Measurements from ENCODE around the gene WDR36.

WDR36 gene

DNA sequence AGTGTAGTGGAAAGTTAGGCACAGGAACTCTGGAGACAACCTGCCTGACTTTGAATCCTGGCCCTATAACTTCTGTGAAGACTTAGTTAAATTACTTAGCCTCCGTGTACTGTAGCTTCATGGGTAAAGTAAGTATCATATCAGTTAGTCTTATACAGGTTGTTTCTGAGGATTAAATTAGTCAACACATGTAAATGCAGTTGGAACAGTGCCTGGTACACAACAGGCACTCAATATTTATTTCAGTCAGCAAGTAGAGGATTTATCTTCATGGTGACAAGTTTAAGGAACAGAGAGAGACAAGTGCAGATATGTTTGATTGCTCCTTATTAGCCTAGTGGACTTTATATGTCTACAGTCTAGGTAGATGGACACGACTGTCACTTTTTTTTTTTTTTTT is 17.9 kb upstream of the WDR36 start:
- DNase-seq (ENCODE audit: low read depth) = no peak

DNA sequence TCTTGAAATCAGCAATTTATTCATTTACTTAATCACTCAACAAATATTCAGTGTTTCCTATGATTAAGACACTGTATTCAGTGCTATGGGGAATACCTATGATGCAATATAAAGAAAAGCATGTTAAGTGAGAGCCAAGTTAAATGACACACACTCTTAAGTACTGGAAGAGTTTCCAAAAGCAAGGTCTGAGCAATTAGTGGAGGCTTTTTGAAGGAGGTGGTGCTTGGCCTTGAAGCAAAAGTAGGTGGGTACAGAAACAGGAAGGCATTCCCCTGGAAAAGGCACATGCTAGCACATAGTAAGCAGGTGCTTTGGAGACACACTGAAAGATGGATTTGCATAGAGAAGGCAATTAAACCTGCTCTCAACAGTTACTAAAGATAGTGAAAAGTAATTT is 16.6 kb upstream of the WDR36 start:
- TF ChIP-seq, protein P1, sequence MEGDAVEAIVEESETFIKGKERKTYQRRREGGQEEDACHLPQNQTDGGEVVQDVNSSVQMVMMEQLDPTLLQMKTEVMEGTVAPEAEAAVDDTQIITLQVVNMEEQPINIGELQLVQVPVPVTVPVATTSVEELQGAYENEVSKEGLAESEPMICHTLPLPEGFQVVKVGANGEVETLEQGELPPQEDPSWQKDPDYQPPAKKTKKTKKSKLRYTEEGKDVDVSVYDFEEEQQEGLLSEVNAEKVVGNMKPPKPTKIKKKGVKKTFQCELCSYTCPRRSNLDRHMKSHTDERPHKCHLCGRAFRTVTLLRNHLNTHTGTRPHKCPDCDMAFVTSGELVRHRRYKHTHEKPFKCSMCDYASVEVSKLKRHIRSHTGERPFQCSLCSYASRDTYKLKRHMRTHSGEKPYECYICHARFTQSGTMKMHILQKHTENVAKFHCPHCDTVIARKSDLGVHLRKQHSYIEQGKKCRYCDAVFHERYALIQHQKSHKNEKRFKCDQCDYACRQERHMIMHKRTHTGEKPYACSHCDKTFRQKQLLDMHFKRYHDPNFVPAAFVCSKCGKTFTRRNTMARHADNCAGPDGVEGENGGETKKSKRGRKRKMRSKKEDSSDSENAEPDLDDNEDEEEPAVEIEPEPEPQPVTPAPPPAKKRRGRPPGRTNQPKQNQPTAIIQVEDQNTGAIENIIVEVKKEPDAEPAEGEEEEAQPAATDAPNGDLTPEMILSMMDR (IDR thresholded peaks at IDR 0.05; ENCODE audit: control insufficient read depth, extremely low read depth, insufficient read depth) = no peak
- DNase-seq (ENCODE audit: low read depth) = no peak
- H3K4me3 ChIP-seq (ENCODE audit: low read depth, low read length) = no peak overlapping the region

More for the DNA sequence above, 17.9 kb upstream of the WDR36 start:
- H3K4me3 ChIP-seq (ENCODE audit: low read depth, low read length) = no peak overlapping the region
- TF ChIP-seq, protein P1 (IDR thresholded peaks at IDR 0.05; ENCODE audit: control insufficient read depth, extremely low read depth, insufficient read depth) = no peak

DNA sequence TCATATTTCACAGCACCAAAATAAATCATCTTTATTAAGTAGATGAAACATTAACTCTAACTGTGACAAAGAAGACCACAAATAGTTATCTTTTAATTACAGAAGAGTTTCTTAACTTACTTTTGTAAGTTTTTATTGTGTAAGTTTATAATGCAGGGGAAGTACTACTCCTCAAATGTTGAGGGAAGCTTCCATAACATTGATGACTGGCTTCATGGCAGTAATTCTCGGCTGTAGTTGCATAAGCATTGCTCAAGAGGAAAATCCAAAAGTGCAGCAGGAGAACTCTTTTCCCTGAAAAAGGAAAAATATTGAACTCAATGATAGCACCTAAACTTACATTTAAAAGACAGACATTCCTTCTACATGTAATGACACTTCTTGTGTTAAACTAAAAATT is 16.1 kb upstream of the WDR36 start:
- TF ChIP-seq, protein P1 (IDR thresholded peaks at IDR 0.05; ENCODE audit: control insufficient read depth, extremely low read depth, insufficient read depth) = no peak
- H3K4me3 ChIP-seq (ENCODE audit: low read depth, low read length) = no peak overlapping the region
- DNase-seq (ENCODE audit: low read depth) = no peak

DNA sequence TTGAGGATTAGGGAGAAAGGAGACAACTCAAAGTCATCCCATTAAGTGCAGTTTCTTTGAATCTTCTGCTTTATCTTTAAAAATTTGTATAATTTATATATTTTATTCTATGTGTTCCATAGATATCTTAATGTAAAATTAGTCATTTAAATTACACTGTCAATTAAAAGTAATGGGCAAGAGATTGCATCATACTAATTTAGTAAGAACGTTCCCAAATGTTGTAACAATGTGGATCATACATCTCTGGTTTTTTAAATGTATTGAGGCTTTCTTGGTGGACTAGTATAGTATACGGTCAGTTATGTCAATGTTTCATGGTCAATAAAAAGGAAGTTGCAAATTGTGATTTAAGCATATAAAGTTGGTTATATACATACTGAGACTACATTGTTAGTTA is 14.5 kb upstream of the WDR36 start:
- TF ChIP-seq, protein P1 (IDR thresholded peaks at IDR 0.05; ENCODE audit: control insufficient read depth, extremely low read depth, insufficient read depth) = no peak
- no peak for DNase-seq (ENCODE audit: low read depth)
- no peak overlapping the region for H3K4me3 ChIP-seq (ENCODE audit: low read depth, low read length)

DNA sequence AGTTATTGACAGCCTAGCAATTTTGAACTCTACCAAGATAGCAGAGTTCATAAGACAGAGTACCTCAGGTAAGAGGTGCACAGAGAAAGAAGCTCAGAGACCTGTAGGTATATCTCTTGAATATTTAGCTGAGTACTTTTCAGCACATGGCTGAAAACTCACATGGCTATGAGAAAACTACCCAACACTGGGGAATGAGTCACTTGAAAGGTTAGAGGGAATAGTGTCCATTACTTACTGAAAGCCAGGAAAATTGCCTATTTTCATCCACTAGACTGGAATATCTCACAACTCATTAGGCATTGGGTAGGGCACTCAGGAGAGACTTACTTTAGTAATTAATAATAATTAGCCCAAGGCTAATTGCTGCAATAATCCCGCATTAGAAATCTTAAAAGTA is 12.3 kb upstream of the WDR36 start:
- no peak for DNase-seq (ENCODE audit: low read depth)
- TF ChIP-seq, protein P1 (IDR thresholded peaks at IDR 0.05; ENCODE audit: control insufficient read depth, extremely low read depth, insufficient read depth) = no peak
- no peak overlapping the region for H3K4me3 ChIP-seq (ENCODE audit: low read depth, low read length)

DNA sequence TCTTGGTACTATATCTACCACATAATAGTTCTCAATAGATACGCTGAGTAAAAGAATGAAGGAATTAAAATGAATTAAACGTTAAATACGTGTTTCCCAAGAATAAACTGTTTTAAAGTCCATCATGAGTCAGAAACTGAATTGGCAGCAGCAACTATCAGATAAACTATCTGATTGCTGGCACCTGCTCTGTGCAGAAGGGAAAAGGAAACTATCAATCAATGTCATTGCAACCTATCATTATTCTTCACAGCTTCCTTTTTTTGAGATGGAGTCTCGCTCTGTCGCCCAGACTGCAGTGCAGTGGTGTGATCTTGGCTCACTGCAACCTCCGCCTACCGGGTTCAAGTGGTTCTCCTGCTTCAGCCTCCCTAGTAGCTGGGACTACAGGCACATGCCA is 8.8 kb upstream of the WDR36 start:
- TF ChIP-seq, protein P1 (IDR thresholded peaks at IDR 0.05; ENCODE audit: control insufficient read depth, extremely low read depth, insufficient read depth) = no peak
- DNase-seq (ENCODE audit: low read depth) = no peak

DNA sequence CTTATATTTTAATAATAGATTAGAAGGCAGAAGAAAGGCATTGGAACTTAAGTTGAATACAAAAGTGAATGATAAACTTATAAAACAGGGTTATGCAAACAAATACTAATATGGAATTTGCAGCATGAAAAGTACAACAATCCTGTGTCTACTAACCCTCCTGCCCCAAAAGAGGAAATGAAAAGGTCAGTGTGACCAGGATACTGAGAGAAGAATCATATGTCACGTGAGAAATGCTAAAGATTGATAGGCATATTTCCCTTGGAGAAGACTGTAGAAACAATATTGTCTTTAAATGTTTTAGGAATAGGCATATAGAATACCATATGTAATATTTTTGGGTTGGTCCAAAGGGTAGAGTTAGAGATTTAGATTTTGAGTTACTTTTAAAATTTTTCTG is 3.8 kb downstream of the WDR36 start:
- DNase-seq (ENCODE audit: low read depth) = no peak
- TF ChIP-seq, protein P1 (IDR thresholded peaks at IDR 0.05; ENCODE audit: control insufficient read depth, extremely low read depth, insufficient read depth) = no peak
- no peak overlapping the region for H3K4me3 ChIP-seq (ENCODE audit: low read depth, low read length)

More for the DNA sequence above, 8.8 kb upstream of the WDR36 start:
- no peak overlapping the region for H3K4me3 ChIP-seq (ENCODE audit: low read depth, low read length)

All from LNCaP clone FGC (cell line).